Measurements from ENCODE around the gene UTP25.

DNA sequence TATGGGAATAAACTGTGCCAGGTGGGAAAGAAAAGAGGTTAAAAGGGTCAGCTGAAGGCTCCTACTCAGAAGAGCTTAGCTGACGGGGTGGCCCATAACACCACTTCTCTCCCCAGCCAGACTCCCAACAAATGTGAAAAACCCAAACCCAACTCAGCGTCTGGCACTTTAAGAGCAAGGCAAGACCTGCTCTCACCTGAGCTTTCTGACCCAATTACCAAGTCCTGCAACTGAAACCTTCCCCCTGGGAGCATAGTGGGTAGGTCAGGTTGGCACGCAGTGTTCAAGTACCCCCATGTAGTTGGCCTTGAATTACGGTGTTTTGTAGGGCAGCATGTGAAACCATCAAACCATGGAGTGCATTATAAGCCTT lies 25.0 kb upstream of the UTP25 start:
- TF ChIP-seq EZH2phosphoT487 (IDR thresholded peaks at IDR 0.05; ENCODE audit: insufficient read depth, low read depth) (no peak), EZH2 (IDR thresholded peaks at IDR 0.05; ENCODE audit: insufficient read depth, poor library complexity, severe bottlenecking) (no peak)
